ENCODE data around the gene XCR1. TPM values are rescaled to one million over a fixed set of nuclear protein-coding genes. Genes with fewer than 3 reads are reported as not detected.

XCR1 gene
- total RNA-seq, 1 experiment from 2014 or later, result not detected

GRCh38 chr3:46010519-46011113 is 16.7 kb downstream of the XCR1 start:
- no peak overlapping the region for H3K4me2 ChIP-seq (ENCODE audit: low read length)
- TF ChIP-seq SP1 (IDR thresholded peaks at IDR 0.05; ENCODE audit: low read depth) (no peak), TCF7L2 (IDR thresholded peaks at IDR 0.05; ENCODE audit: borderline replicate concordance, extremely low read depth, insufficient read depth, insufficient read length) (no peak), FOSL1 (IDR thresholded peaks at IDR 0.05; ENCODE audit: low read depth) (no peak), CTCF (IDR thresholded peaks at IDR 0.05 in 2 of 3, conservative IDR thresholded peaks at IDR 0.05 in 1 of 3; ENCODE audit: borderline replicate concordance in 1 of 3, insufficient read depth in 1 of 3, low read depth in 2 of 3, low read length in 2 of 3) (no peak), POLR2A (IDR thresholded peaks at IDR 0.05; ENCODE audit: borderline replicate concordance, extremely low read depth, insufficient read depth, insufficient read length) (no peak), ATF3 (IDR thresholded peaks at IDR 0.05) (no peak), REST (IDR thresholded peaks at IDR 0.05; ENCODE audit: low read depth) (no peak), POLR2AphosphoS5 (IDR thresholded peaks at IDR 0.05; ENCODE audit: low read depth, low read length) (no peak), CEBPB (IDR thresholded peaks at IDR 0.05; ENCODE audit: low read depth) (no peak), RAD21 (IDR thresholded peaks at IDR 0.05; ENCODE audit: low read depth) (no peak), YY1 (IDR thresholded peaks at IDR 0.05; ENCODE audit: extremely low read depth, insufficient replicate concordance, low read depth, low read length) (no peak), CBX3 (IDR thresholded peaks at IDR 0.05; ENCODE audit: low read depth) (no peak), ZBTB33 (IDR thresholded peaks at IDR 0.05; ENCODE audit: extremely low read depth, insufficient replicate concordance, low read length) (no peak), EZH2 (IDR thresholded peaks at IDR 0.05) (no peak), ZFX (IDR thresholded peaks at IDR 0.05) (no peak), JUND (IDR thresholded peaks at IDR 0.05) (no peak), MAX (IDR thresholded peaks at IDR 0.05) (no peak), SRF (IDR thresholded peaks at IDR 0.05; ENCODE audit: low read depth) (no peak)
- no peaks in the 10 kb centered on the region for H3K36me3 ChIP-seq (ENCODE audit: control insufficient read depth in 1 of 2, insufficient read depth in 2 of 2, low read length in 2 of 2)
- H3K4me1 ChIP-seq (ENCODE audit: control insufficient read depth in 1 of 2, insufficient read depth in 2 of 2, low read length in 2 of 2), result no peaks in the 10 kb centered on the region
- BruUV-seq (replicated peaks), result no TSS peak
- ATAC-seq, result no peak
- no peak overlapping the region for H2AFZ ChIP-seq (ENCODE audit: low read depth, low read length, poor library complexity, severe bottlenecking)
- no peaks in the 10 kb centered on the region for H3K9me2 ChIP-seq (ENCODE audit: insufficient read depth)
- H3K27me3 ChIP-seq (ENCODE audit: insufficient read depth, low read length), result no peaks in the 10 kb centered on the region
- H3K79me2 ChIP-seq (ENCODE audit: insufficient read depth, low read length), result no peaks in the 10 kb centered on the region
- CTCF ChIA-PET, result no interaction called here
- no peaks in the 10 kb centered on the region for H4K20me1 ChIP-seq (ENCODE audit: insufficient read depth)
- no peak overlapping the region for H3K9ac ChIP-seq (ENCODE audit: low read length)
- H3K4me3 ChIP-seq (replicated peaks in 1 of 2; ENCODE audit: low read depth in 1 of 2, low read length in 2 of 2), result no peak overlapping the region
- POLR2A ChIA-PET, result no interaction called here
- H3K9me3 ChIP-seq (ENCODE audit: control insufficient read depth in 1 of 2, insufficient read depth in 1 of 2, low read depth in 1 of 2, low read length in 2 of 2), result no peaks in the 10 kb centered on the region
- intact Hi-C loops (cut with micrococcal nuclease), result no loop called here
- DNase-seq (ENCODE audit: low read depth, low spot score), result no peak
- RAD21 ChIA-PET (ENCODE audit: low non-redundant PET in 1 of 2, low total read pairs in 2 of 2, uncharacterized antibody in 2 of 2, unreplicated experiment in 2 of 2), result no interaction called here
- no peak overlapping the region for H3K27ac ChIP-seq (ENCODE audit: low read depth, low read length)

All from HCT116 (cell line).